EH (cell line): ENCODE measurements around the gene KRT14.
"Not testable (repeated sequence)": the region's sequence is repeated elsewhere in the genome, so short reads cannot be mapped to it uniquely, and the experiment has no call there.

Experiments
- DNase-seq: peaks from one replicate; pipeline ENCODE4 v3.0.0-alpha.2; 2015; ENCODE audit warnings: low read depth

KRT14 gene

DNA sequence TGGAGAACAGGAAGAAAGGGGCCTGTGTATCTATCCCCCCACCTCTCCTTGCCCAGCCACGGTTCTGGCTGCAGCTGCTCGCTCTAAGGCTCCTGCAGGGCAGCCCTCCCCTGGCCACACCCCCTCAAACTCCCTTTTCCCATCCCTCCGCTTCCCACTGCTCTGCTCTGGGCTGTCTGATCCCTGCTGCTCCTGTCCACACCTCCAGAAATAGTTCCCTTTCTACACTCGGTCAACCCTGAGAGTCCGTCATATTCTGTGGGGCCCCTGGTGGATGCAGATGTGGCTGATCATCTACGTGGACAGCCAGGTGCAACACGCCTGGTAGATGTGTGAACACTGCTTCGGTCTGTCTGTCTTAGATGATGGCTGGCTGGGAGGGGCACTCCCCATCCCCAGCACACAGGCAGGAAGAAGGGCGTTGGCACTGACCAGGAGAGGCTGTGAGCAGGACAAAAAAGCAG lies 39.3 kb downstream of the KRT14 start:
- no peak for DNase-seq

DNA sequence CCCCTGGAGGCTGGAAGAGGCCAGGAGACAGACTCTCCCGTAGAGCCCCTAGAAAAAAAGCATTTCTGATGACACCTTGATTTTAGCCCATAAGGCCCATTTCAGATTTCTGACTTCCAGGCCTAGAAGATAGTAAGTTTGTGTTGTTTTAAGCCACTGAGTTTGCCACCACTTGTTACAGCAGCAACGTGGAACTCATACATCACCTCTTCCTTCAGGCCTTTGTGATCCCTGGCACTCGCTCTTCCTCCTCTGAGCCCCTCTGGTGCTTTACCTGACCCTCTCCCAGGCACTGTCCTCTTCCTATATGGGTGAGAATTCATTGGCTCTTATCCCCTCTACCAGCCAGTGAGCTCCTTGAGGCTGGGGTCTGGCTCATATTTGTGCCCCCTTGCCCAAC lies 39.9 kb downstream of the KRT14 start:
- DNase-seq = no peak

- no peak for DNase-seq
Observed at GRCh38 chr17:41545829-41546410, 40.8 kb downstream of the KRT14 start.

GRCh38 chr17:41544935-41545334 lies 41.8 kb downstream of the KRT14 start:
- no peak for DNase-seq

GRCh38 chr17:41544491-41544892 lies 42.2 kb downstream of the KRT14 start:
- no peak for DNase-seq

- not testable (repeated sequence) for DNase-seq
Observed at GRCh38 chr17:41542786-41543185, 43.9 kb downstream of the KRT14 start.

DNA sequence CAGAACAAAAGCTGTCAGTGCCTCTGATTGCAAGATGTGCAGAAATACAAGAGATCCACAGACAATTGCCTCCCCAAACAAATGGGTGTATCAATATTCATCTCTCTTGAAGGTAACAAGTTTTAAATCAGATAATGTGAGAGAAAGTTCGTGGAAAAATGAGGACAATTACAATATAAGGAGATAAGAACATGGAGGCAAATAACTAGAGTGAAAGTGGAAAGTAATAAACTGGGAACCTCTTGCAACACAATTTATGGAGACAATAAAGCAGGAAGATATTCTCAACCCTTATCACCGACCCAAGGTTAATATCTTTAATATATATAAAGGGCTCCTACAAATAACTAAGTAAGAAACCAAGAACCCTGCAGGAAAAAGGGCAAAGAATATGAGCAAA lies 44.3 kb downstream of the KRT14 start:
- no peak for DNase-seq

GRCh38 chr17:41540921-41541625 lies 45.6 kb downstream of the KRT14 start:
- no peak for DNase-seq

- DNase-seq = no peak
Observed at GRCh38 chr17:41539979-41540701, 46.6 kb downstream of the KRT14 start.

DNA sequence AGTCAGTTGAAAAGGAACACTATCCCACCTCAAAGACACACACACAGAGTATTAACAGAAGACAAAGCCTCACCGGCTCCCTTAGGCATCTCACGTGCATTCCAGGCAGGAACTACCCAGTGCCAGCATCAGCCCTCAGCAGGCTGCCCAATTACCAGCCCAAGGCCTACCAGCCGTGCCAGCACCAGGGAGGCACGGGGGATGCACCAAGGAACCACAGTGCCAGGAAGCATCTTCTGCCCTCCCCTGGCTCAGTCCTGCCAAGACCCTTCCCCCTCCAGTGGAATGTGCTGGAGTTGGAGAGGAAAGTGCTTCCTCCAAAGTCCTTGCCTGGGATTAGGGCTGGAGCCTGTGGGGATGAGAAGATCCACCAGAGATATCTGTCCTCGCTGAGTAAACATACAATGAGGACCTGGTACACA lies 47.6 kb downstream of the KRT14 start:
- DNase-seq = peak; percentile 63

GRCh38 chr17:41538565-41538991 lies 48.1 kb downstream of the KRT14 start:
- peak; percentile 83 for DNase-seq

DNA sequence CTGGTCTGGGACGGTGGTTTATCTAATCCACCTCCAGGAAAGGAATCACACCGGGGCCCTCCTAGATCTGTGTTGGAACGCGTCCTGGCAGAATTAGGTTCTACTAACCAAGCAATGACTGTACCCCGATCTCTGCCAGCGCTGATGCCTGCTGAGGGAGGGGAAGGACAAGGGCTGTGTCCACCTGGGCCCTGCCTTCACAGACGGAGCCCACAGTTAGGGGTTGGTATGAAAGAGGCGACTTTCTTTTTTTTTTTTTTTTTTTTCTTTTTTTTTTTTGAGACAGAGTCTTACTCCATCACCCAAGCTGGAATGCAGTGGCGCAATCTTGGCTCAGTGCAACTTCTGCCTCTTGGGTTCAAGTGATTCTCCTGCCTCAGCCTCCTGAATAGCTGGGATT lies 48.7 kb downstream of the KRT14 start:
- DNase-seq = peak; percentile 62

DNA sequence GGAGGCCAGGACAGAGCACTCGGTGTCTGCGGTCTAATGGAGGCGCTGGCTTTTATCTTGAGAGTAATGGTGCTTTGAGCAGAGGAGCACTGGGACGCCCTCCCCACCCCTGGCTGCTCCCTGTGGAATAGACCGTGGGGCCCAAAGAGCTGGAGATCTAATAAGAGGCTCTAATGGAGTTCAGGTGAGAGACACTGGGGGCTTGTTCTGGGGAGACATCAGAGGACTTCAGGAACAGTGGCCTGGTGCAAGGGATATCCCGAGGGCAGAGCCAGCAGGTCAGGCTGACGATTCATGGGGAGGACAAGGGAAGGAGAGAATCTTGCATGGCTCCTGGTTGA lies 49.1 kb downstream of the KRT14 start:
- DNase-seq = no peak

DNA sequence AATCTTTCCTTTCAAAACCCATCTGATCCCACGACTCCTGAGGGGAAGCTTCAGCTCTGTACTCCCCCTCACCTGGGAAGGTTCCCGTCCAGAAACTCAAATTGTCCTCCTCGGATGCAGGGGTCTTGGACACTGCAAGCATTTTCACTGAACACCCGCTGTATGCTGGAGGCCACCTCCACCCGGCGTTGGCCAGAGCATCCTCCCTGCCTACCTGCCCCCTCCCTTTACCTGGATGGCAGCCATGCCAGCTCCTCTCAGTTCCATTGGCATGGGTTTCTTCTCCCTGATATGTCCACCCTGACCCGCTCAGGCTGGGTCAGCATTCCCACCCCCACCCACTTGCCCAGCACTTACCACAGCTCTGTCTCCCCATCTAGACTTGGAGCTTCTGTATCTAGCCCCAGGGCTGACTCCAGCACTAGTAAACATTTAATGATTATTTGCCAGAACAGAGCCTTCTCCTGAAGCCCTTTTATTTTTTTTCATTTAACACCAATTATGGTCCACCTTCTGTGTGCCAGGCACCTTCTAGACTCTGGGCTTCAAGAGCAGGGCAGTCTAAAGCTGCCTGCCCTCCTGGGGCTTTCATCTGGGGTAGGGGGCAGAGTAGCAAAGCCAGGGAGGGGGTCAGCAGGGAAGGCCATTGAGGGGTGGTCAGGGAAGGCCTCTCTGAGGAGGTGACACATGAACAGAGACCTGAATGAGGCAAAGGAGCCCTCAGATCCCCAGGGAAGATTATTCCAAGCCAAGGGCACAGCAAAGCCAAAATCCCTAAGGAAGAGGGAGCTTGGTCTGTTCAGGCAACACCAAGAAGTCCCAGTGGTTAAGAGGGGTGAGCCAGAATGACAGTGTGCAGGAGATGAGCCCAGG lies 49.7 kb downstream of the KRT14 start:
- no peak for DNase-seq

DNA sequence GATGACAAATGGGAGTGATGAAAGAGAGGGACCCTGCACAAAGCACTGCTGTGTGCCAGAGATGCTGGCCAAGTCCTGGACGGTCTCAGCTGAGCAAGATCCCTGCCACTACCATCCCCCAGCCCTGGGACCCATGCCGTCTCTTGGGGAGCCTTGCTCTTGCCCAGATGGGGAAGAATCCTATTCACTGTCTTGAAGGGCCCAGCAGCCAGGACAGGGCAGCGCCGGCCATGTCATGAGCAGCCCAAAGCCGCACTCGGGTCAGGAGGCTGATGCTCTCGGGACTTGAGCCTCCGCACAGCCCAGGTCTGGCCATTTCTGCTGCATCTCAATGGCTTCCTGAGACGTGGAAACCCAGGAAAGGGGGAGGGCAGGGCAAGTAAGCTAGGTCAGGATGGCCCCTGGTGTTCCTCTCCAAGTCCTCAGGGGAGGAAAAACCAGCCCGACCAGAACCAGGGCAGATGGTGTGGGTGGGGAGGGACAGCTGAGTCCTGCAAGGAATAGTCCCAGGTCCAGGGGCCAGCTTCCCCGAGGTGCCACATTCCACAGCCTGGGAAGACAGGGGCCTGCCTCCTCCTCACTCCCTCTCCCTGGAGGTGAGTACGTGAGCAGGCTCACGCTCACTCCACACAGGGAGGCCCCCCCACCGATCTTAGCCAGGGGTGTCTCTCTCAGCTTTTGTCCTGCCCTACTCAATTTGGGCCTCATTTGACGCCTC lies 50.8 kb downstream of the KRT14 start:
- no peak for DNase-seq

- DNase-seq = no peak
Observed at GRCh38 chr17:41534899-41535546, 51.7 kb downstream of the KRT14 start.

DNA sequence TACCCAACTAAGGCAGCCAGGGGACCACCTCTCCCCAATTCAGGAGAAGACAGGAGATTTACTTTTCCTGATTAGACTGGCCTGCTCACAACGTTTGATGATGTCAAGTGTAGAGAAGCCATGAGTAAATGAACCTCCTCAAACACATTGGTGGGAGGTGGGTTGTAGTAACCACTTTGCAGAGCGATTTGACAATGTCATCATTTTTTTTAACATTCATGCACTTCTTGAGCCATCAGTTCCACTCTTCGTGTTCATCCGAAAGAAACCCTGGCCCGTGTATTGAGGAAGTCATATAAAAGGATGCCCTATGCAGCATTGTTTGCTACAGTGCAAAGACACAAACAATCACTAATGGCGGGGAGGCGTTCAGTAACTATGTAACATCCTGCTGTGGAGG lies 53.1 kb downstream of the KRT14 start:
- DNase-seq = no peak

- DNase-seq = no peak
Observed at GRCh38 chr17:41532947-41533570, 53.6 kb downstream of the KRT14 start.
